ENCODE data around the gene PCNX2.

GRCh38 chr1:233075915-233076295 is 219.6 kb downstream of the PCNX2 start:
- TF ChIP-seq PHB2 (IDR thresholded peaks at IDR 0.05; ENCODE audit: partially characterized antibody), result no peak
- TF ChIP-seq, protein P1, sequence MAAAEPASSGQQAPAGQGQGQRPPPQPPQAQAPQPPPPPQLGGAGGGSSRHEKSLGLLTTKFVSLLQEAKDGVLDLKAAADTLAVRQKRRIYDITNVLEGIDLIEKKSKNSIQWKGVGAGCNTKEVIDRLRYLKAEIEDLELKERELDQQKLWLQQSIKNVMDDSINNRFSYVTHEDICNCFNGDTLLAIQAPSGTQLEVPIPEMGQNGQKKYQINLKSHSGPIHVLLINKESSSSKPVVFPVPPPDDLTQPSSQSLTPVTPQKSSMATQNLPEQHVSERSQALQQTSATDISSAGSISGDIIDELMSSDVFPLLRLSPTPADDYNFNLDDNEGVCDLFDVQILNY (CRISPR knock-in tag; conservative IDR thresholded peaks at IDR 0.05), result no peak
